SU-DHL-6 (cell line): ENCODE results near the gene MYL10.

Experiments
- CTCF ChIP-seq: fragments of 200-600 bp; sonication (generic); IDR thresholded peaks from one replicate; pipeline ENCODE4 v1.5.1; 2017; ENCODE audit warnings: antibody characterized with exemption, mild to moderate bottlenecking, low read length, moderate library complexity; ENCODE audit not compliant: insufficient read depth, poor library complexity, severe bottlenecking
- EZH2phosphoT487 ChIP-seq: fragments of 200-600 bp; sonication (generic), shearing (Covaris generic); conservative IDR thresholded peaks from 2 replicates; pipeline ENCODE4 v1.6.1; 2018; ENCODE audit warnings: mild to moderate bottlenecking, antibody characterized with exemption, low read length, moderate library complexity, mixed read lengths

DNA sequence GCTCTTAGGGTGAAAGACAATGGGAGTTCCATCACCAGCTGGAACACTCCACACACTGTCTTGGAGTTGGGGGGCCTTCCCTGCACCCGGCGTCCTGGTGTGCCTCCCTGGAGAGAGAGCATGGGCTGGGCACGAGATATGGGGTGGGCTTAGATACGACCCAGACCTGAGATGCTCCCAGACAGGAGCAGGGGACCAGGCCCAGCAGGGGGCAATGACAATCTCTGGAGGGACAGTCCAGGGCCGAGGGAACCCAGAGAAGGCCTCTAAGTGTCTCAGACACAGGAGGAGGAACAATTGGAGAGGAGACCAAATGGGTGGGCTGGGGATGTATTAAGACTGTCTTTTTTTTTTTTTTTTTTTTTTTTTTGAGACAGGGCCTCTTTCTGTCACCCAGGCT is 40.0 kb downstream of the MYL10 start:
- no peak for TF ChIP-seq CTCF
- no peak for TF ChIP-seq EZH2phosphoT487
